Measurements from ENCODE around the gene CAMK4. TPM values are rescaled to one million over a fixed set of nuclear protein-coding genes. Genes with fewer than 3 reads are reported as not detected.

Gene CAMK4
- total RNA-seq, 1 experiment from 2014 or later: 6.3 TPM

DNA sequence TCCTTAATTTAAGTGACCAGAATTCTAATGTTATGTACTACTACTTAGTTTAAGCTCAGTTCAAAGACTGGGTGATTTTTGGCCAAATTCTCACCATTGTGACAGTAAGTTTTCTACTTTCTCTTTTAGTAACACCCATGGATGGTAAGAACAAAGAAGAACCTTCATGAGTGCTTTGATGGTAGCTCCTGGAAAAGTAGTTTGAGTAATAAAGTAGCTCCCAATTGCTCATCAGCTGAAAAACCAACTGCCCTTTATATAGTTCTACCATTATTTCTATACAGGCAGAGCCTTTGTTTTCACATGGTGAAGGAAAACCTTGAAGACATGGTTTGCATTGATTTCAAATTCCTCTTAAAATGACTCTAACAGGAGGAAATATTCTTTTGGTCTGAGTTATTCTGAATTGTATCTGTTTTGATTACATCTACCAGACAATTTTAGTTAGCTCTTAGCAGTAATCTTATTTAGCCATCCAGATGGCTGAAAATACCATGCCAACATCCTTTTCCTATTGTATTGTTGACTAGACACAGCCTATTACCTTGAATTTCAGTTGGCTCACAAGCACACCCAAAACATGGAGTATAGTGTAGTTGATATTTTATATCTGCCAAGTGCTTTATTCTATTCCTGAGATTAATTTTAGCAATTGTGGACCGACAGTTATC, 311.8 kb downstream of the CAMK4 start:
- no peaks in the 10 kb centered on the region for H3K27me3 ChIP-seq (ENCODE audit: insufficient read depth, low read length)
- no peaks in the 10 kb centered on the region for H3K79me2 ChIP-seq (ENCODE audit: insufficient read depth, low read length)
- H2BK5ac ChIP-seq (ENCODE audit: insufficient read length, low read length): no peak overlapping the region
- no peaks in the 10 kb centered on the region for H4K20me1 ChIP-seq (ENCODE audit: control insufficient read depth, insufficient read depth, insufficient read length)
- peaks cover 3% of the 10 kb centered on the region; the same call in 1 of the 2 replicates for H3K27me3 Mint-ChIP-seq (ENCODE audit: low read depth)
- no peak overlapping the region for H2AK5ac ChIP-seq (ENCODE audit: insufficient read length, low read length)
- H3K56ac ChIP-seq (ENCODE audit: insufficient read length, low read depth, low read length): no peak overlapping the region
- no peak overlapping the region for H2BK120ac ChIP-seq (ENCODE audit: low read depth, low read length, poor library complexity, severe bottlenecking)
- no peak overlapping the region for H4K5ac ChIP-seq (ENCODE audit: insufficient read length, low read depth, low read length)
- no peak overlapping the region for H3K4me3 Mint-ChIP-seq
- H2BK20ac ChIP-seq (ENCODE audit: low read depth, low read length, poor library complexity, severe bottlenecking): no peak overlapping the region
- H2BK15ac ChIP-seq (ENCODE audit: low read depth, low read length): no peak overlapping the region
- no peaks in the 10 kb centered on the region; a peak in 1 of 7 replicates for H3K36me3 Mint-ChIP-seq (ENCODE audit: insufficient read depth in 1 of 3, low read depth in 3 of 3)
- H3K18ac ChIP-seq (ENCODE audit: insufficient read length, low read depth, low read length): no peak overlapping the region
- H3K4me2 ChIP-seq (ENCODE audit: insufficient read depth, insufficient read length, low read length): no peak overlapping the region
- H3K27ac ChIP-seq (ENCODE audit: insufficient read length, low read depth, low read length): no peak overlapping the region
- no peaks in the 10 kb centered on the region for H3K79me1 ChIP-seq (ENCODE audit: insufficient read depth, low read depth, low read length, poor library complexity, severe bottlenecking)
- H2BK12ac ChIP-seq (ENCODE audit: insufficient read length, low read depth, low read length): no peak overlapping the region
- no peak overlapping the region for H3K23ac ChIP-seq (ENCODE audit: insufficient read length, low read depth, low read length)
- no peaks in the 10 kb centered on the region for H3K23me2 ChIP-seq (ENCODE audit: insufficient read length, low read depth, low read length, poor library complexity, severe bottlenecking)
- no peak overlapping the region for H3K9ac ChIP-seq (ENCODE audit: extremely low read depth, insufficient read length, low read length)
- no peak overlapping the region for H4K8ac ChIP-seq (replicated peaks; ENCODE audit: insufficient read length, low read depth, low read length)
- H3K27ac Mint-ChIP-seq: no peak overlapping the region
- DNase-seq: no peak
- WGBS (ENCODE audit: extremely low coverage, insufficient read length, low lambda C conversion rate): no CpG with 5 or more reads among the region's 1 CpG
- no peaks in the 10 kb centered on the region for H3K9me3 ChIP-seq (ENCODE audit: control insufficient read depth, low read depth, low read length)
- H3K4me1 ChIP-seq (ENCODE audit: insufficient read depth, low read length): no peaks in the 10 kb centered on the region
- H3K14ac ChIP-seq (ENCODE audit: insufficient read depth, low read length): no peak overlapping the region
- H3K4ac ChIP-seq (ENCODE audit: low read depth, low read length): no peak overlapping the region
- H4K91ac ChIP-seq (ENCODE audit: insufficient read length, low read depth, low read length): no peak overlapping the region
- TF ChIP-seq, protein P1, sequence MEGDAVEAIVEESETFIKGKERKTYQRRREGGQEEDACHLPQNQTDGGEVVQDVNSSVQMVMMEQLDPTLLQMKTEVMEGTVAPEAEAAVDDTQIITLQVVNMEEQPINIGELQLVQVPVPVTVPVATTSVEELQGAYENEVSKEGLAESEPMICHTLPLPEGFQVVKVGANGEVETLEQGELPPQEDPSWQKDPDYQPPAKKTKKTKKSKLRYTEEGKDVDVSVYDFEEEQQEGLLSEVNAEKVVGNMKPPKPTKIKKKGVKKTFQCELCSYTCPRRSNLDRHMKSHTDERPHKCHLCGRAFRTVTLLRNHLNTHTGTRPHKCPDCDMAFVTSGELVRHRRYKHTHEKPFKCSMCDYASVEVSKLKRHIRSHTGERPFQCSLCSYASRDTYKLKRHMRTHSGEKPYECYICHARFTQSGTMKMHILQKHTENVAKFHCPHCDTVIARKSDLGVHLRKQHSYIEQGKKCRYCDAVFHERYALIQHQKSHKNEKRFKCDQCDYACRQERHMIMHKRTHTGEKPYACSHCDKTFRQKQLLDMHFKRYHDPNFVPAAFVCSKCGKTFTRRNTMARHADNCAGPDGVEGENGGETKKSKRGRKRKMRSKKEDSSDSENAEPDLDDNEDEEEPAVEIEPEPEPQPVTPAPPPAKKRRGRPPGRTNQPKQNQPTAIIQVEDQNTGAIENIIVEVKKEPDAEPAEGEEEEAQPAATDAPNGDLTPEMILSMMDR (conservative IDR thresholded peaks at IDR 0.05): no peak
- H3K4me1 Mint-ChIP-seq: no peaks in the 10 kb centered on the region
- H3T11ph ChIP-seq (ENCODE audit: low read length): no peak overlapping the region
- H3K9me3 Mint-ChIP-seq: peaks cover 0 to 3% of the 10 kb centered on the region in 2 experiments; a peak in 2 of 5 replicates
- H2AFZ ChIP-seq (ENCODE audit: low read length): no peak overlapping the region
